ENCODE data around the gene ABCA12.

Gene ABCA12

DNA sequence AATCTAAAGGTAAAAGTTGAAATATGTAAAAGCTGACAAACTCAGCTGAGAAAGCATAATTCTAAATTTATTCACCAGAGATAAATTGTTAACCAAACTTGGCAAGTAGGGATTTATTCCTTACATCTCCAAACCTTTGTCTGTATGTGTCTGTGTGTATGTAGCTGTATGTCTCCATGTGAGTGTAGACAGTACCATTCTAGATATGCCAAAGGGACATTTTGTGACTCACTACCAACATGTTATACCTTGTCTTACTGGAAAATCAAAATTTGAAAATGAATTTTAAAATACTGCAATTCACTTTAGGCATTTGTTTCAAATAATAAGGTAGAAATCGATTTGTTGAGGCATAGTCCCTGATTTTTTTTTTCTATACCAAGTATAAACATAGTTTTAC is 102.1 kb downstream of the ABCA12 start:
- no peak for DNase-seq (ENCODE audit: low read depth in 2 of 2, low spot score in 1 of 2)

DNA sequence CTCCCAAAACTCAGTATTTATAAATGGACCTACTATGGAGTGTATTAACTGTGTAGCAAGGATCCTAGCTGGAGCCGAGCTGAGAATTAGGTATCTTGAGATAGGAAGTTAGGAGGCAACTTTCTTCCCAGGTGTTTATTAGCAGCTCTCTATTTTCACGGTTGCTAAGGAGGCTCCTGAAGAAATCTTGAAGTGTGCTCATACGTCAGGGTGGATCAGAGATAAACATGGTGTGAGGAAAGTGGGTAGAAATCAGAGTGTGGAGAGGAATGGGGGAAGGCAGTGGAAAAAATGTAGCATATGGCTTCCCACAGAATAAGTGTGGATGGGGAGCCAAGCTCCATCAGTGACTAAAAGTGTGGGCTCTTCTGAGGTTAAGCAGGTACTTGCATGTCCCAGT is 104.3 kb downstream of the ABCA12 start:
- DNase-seq (ENCODE audit: low read depth in 2 of 2, low spot score in 1 of 2), result no peak

DNA sequence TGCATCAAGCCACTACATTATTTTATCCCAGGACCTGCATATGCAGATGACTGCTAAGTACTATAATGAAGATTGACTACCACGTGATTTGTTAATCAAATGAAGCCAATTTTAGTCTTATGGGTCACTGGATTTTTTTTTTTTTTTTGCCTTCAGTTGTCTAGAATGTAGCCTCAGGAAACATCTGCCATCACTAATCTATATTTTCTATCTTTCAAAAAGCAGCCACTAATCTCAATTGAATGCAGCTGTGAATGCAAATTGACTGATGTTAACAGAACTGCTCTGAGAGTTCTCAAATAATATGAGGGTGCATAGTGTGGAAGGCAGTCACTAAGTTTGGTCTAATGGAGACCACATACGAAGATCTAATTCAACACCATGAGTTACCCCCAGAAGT is 106.3 kb downstream of the ABCA12 start:
- no peak for DNase-seq (ENCODE audit: low read depth in 2 of 2, low spot score in 1 of 2)

- DNase-seq (ENCODE audit: low read depth in 2 of 2, low spot score in 1 of 2), result no peak
These were observed 107.1 kb downstream of the ABCA12 start for GRCh38 chr2:215031321-215031720.

GRCh38 chr2:215029936-215030335 is 108.5 kb downstream of the ABCA12 start:
- no peak for DNase-seq (ENCODE audit: low read depth in 2 of 2, low spot score in 1 of 2)

- no peak for DNase-seq (ENCODE audit: low read depth in 2 of 2, low spot score in 1 of 2)
These were observed 110.2 kb downstream of the ABCA12 start for GRCh38 chr2:215028231-215028630.

- DNase-seq (ENCODE audit: low read depth in 2 of 2, low spot score in 1 of 2), result no peak
These were observed 110.6 kb downstream of the ABCA12 start for GRCh38 chr2:215027779-215028178.

GRCh38 chr2:215022910-215023309 is 115.5 kb downstream of the ABCA12 start:
- DNase-seq (ENCODE audit: low read depth in 2 of 2, low spot score in 1 of 2), result no peak

DNA sequence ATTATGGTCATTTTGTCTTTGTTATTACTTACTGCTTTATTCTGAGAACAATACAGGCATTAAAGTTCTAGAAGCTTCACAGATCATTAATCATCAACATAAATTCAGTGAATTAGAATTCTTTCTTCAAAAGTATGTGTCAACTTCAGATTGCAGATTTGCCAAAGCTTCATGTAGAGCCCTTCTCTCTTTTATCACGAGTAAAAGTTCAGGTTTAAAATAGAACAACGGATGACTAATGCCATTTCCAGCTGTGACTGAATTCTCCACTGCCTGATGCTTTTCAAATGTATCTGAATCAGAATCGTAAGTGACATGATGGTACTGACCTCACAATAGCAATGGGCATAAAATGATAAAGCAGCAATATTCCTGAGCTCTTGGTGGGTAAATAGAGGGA is 116.0 kb downstream of the ABCA12 start:
- DNase-seq (ENCODE audit: low read depth in 2 of 2, low spot score in 1 of 2), result no peak

DNA sequence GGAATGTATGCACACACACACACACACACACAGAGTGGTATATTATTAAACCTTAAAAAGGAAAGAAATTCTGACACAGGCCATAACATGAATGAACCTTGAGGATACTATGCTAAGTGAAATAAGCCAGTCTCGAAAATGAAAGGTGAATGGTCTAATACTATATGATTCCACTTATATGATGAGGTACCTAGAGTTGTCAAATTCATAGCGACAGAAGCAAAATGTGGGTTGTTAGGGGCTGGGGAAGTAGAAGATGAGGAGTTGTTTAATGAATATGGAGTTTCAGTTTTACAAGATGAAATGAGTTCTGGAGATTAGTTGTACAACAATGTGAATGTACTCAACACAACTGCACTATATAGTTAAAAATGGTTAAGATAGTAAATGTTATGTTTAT is 118.1 kb downstream of the ABCA12 start:
- DNase-seq (ENCODE audit: low read depth in 2 of 2, low spot score in 1 of 2), result no peak

GRCh38 chr2:215019521-215020145 is 118.8 kb downstream of the ABCA12 start:
- DNase-seq (ENCODE audit: low read depth in 2 of 2, low spot score in 1 of 2), result no peak

GRCh38 chr2:215019085-215019484 is 119.3 kb downstream of the ABCA12 start:
- DNase-seq (ENCODE audit: low read depth in 2 of 2, low spot score in 1 of 2), result no peak

DNA sequence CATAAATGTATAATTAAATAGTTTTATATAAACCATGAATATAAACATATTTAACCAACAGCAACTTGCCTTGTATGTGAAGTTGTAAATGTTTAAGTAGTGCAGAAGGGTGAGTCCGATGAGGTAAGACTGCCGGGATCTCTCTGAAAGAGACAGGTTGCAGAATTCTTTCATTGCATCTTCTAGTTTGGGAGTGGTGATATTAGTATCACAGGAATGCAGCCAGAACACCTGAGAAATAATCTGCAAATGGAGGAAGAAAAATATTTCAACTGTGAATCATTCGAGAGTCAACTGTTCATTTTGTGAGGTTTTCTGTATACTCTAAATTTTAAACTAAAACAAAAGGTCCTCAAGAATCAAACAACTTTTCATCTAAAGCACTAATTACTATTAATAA is 123.0 kb downstream of the ABCA12 start:
- DNase-seq (ENCODE audit: low read depth in 2 of 2, low spot score in 1 of 2), result no peak

GRCh38 chr2:215010390-215010789 is 128.0 kb downstream of the ABCA12 start:
- DNase-seq (ENCODE audit: low read depth in 2 of 2, low spot score in 1 of 2), result no peak

DNA sequence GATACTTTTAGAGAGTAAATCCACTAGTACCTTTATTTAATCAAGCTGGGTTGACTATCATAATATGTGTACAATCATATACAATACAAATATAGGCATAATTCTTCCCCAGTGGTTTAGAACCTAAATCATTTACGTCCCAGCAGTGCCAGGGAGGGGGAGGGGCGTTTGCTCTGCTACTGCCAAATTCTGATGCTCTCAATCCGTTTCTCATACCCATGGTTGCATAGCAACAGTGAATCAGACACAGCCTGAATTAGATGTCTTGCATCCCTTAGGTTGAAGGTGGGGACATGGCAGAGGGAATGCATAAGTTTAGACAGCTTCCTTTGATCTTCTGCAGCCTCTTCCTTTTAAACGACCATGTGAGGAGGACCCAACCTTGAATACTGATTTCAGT is 135.4 kb downstream of the ABCA12 start:
- DNase-seq (ENCODE audit: low read depth in 2 of 2, low spot score in 1 of 2), result no peak

DNA sequence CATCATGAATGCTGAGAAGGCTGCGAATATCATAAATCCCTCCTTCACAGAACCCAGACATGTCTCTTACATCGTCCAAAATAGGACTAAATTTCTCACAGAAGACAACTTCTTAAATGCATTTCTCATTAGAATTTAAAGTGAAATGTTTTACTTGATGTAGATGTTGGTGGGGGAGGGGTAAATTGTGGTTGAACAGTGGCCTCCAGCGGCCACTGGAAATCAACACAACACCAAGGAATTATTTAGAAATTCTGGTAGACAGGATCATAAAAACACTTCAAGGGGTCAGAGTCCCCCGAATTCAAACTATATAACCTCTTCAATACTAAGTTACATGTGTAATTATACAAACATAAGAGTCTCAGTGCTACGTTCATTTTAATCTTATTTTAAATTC is 135.9 kb downstream of the ABCA12 start:
- no peak for DNase-seq (ENCODE audit: low read depth in 2 of 2, low spot score in 1 of 2)

- no peak for DNase-seq (ENCODE audit: low read depth in 2 of 2, low spot score in 1 of 2)
These were observed 137.7 kb downstream of the ABCA12 start for GRCh38 chr2:215000721-215001120.

DNA sequence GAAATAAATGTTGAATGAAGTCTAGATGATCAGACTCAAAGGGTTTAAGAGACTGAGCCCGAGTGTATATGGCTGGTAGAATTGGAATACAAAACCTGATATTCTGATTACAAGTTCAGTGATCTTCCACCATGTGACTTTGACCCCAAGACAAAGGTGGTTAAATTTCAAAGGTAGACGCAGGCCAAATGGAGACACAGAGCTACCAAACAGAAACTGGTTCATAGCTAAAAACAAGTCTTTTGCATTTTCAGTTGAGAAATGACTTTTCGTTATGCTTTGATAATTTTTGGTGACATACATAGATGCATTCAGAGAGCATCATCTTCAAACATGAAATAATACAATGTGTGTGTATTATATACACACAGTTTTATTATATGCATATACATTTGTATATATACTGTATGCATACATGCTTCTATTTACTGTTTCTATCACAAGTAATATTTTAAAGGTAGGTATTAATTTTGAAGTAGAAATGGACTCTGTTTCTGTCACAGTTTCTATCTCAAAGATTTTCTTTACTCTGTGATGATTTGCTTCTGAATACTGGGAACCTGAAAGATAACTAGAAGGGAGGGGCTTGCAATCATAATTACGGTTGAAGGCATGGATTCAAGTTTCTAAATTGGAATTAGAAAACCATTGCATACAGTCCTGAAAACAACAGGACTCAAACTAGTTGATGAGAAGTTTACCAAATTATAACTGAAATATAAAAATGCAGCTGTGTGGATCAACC is 142.3 kb downstream of the ABCA12 start:
- DNase-seq (ENCODE audit: low read depth in 2 of 2, low spot score in 1 of 2), result no peak

GRCh38 chr2:214995409-214995808 is 143.0 kb downstream of the ABCA12 start:
- no peak for DNase-seq (ENCODE audit: low read depth in 2 of 2, low spot score in 1 of 2)

- no peak for DNase-seq (ENCODE audit: low read depth in 2 of 2, low spot score in 1 of 2)
These were observed 145.5 kb downstream of the ABCA12 start for GRCh38 chr2:214992911-214993310.

DNA sequence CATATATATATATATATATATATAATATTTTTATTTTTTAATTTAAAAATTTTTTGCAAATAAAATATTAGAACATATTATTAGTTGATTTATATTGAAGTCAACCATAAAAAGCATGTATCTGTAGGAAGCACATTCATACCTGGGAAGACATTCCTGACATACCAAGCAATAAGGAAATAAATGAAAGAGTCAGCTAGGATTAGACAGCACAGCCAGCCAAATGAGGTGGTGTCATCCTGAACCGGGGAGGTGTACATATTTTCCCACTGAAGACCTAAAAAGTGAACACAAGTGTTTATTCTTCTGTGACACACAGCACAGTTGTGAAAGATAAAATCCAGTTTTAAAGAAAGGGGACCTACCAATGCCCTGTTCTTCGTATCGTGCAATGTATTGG is 149.2 kb downstream of the ABCA12 start:
- DNase-seq (ENCODE audit: low read depth in 2 of 2, low spot score in 1 of 2), result no peak

DNA sequence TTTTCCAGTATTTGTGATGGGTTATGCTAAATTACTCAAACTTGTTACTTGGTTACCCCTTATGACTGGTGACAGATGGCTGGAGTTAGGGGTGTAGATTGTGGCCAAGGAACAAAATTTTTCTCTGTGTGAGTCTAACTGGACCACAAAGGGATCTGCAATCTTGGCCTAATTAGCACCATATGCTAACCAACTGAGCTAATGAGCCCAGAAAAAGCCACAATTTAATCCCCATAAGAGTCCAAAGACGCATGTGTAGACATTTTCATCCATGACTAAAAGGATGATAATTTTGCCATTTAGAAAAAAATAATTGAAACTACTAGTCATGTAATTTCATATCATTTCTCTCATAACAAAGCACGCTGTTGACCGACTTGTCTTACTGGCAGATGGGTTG is 151.2 kb downstream of the ABCA12 start:
- no peak for DNase-seq (ENCODE audit: low read depth in 2 of 2, low spot score in 1 of 2)

DNA sequence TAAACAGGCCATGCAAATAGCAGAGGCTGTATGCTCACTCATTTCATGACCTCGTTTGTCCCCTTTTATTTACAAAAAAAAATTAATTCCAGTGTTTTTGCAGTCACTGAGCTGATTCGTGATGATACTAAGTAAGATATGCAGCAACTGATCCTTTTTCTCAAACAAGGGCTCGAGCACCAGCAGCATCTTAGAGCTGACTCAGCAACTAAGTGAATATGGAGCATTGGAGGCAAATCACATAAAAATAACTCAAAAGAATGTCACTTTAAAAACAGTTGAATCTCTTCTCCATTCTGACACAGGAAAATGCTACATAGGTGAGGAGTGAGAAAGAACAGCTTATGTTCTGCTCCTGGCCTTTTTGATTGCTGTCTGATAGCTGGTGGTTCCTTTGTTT is 152.8 kb downstream of the ABCA12 start:
- DNase-seq (ENCODE audit: low read depth in 2 of 2, low spot score in 1 of 2), result no peak
